Medulla oblongata (tissue), 1 donor: ENCODE measurements around the gene MAD1L1.

Experiments
- DNase-seq: peaks from one replicate; pipeline ENCODE4 v3.0.0-alpha.2; 2015; ENCODE audit errors: extremely low spot score

Gene MAD1L1

DNA sequence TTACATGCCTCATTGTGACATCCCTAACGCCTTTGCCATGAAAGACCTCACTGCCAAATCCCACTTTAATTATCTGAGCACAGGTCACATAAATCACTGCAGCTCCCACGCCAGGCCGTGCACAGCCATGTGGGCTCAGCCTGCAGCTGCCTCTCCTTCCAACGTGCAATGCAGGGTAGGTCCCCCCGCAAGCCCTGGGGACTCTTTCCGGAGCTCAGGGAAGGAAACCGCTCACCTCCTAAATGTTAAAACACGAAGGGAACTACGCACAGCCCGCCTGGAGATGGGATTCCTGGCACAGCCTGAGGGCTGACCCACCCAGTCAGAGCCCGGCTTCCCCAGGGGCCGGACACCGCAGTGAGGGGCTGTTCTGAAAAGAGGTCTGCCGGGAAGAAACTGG lies 128.0 kb downstream of the MAD1L1 start:
- no peak for DNase-seq

DNA sequence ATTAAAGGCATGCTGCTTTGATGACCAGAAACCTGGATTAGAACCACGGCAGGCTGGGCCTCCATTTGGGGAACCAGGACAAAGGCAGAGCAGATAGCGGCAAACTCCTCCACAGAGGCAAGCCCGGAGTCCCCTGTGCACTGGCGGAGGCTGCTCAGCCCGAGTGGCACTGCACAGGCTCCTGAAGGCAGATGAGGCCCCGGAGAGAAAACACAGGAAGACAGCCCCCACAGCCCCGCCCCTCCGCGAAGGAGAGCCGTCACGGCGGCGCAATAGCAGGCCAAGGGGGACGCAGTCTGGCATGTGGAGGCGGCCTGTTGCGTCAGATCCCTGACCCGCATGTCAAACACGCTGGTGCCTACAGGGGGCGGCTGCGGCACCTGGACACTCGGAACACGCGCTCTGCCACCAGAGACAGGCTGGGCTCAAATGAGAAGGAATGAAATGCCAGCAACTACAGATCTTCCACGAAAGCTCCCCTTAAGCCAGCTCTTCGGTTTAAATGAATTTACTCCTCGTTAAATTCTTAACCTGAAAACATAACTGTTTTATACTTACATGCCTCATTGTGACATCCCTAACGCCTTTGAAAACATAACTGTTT lies 128.5 kb downstream of the MAD1L1 start:
- DNase-seq, result peak; percentile 87

DNA sequence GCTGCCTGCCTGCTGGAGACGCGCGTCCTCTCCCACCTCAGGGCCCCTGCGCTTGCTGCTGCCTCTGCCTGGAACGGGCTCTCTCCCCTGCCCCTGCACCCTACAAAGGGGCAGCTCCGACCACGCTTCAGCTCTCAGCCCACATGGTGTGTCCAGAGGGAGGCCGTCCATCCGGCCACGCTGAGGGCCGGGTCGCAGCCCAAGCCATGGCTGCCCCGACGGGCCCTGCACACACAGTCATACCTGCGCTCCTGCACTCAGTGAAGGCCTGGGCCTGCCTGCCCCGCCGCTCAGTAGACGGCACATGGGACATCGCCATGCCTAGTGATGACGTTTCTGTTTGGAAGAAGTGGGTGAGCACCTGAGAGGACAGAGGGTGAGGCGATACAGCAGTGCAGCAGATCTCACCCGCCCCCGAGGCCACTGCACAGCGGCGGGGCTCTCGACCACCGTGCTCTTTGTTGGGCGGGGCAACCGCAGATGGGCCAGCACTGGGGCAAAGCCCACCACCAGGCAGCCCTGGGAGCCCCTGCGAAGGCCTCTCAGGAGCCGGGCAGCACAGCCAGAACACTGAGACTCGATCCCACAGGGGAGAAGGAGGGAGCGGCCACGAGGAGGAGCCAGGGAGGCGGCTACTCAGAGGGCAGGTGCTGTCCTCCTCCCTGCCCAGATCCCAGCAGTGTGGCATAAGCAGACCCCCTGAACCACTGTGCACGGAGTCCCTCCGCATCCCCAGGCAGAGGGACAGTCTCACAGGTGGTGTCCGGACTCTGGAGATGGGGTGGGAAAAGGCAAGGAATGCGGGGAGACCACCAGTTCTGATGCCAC lies 129.5 kb downstream of the MAD1L1 start:
- no peak for DNase-seq

DNA sequence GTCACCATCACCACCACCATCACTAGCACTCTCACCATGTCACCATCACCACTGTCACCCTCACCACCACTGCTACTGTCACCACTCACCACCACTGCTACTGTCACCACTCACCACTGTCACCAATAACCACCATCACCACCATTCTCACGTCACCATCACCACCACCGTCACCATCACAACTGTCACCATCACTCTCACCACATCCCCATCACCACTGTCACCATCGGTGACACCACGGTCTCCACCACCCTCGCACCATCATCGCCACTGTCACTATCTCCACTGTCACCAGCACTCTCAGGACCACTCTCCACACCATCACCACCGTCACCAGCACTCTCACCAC lies 130.4 kb downstream of the MAD1L1 start:
- DNase-seq, result no peak

DNA sequence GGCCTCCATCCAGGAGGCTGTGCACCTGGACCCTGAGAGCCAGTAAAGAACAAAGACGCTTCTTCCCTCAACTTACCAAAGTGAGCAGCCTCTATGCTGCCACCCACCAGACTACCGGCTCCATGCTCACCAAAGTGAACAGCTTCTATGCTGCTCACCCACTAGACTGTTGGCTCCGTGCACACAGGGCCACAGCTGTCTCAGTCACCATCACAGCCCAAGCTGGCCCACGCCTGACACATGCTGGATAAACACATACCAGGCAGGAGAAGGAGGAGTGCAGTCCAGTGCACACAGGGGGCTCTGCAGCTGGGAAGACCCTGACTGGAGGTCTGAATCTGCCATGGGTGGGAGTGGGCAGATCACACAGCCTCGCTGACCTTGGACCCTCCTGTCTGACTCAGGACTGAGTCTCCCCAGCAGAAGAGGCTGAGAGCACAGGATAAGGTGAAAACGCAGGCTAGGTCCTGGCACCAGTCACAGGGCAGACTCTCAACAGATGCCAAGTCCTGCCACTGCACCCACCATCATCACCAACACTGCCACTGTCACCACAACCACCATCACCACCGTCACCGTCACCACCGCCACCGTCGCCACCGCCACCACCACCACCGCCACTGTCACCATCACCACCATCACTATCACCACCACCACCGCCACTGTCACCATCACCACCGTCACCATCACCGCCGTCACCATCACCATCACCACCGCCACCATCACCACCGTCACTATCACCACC lies 130.9 kb downstream of the MAD1L1 start:
- DNase-seq, result peak; percentile 28

DNA sequence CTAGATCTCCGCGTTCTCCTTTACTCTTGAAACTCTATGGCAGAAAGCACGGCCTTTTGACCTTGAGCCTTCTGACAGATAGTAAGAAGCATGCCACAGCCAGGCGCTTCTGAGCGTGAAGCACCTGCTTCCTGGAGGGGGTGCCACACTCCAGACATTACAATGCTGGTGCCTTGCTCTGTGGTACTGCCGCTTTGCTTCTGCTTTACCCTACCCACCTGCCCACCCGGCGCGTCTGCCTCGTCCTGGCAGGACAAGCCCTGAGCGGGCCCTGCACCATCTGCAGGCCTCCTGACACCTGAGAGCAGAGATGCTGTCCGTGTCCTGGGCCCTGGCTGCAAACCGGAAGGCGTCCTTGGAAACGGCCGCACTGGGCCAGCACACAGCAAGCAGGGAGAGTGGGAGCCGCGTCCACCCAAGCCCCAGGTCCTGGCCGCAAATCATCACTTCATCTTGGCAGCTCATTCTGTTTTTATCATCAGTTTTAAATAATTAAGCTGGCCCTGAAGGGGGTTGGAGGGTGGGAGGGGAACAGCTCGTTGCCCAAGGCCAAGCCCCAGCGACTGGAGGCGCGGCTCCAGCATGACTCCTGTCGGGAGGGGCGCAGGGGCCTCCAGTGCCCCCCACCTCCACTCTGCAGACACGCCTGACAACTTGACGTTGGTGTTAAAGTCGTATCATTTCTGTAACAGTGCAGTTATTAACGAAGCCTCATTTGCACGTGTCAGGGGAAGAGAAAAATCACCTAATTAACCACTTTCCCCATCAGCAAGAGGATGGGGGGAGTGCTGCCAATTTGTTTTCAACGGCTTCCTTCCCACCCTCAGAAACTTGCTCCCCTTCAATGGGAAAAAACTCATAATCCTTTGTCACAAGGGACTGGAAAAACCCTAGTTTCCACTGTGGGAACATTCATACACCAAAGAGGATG lies 132.2 kb downstream of the MAD1L1 start:
- no peak for DNase-seq

DNA sequence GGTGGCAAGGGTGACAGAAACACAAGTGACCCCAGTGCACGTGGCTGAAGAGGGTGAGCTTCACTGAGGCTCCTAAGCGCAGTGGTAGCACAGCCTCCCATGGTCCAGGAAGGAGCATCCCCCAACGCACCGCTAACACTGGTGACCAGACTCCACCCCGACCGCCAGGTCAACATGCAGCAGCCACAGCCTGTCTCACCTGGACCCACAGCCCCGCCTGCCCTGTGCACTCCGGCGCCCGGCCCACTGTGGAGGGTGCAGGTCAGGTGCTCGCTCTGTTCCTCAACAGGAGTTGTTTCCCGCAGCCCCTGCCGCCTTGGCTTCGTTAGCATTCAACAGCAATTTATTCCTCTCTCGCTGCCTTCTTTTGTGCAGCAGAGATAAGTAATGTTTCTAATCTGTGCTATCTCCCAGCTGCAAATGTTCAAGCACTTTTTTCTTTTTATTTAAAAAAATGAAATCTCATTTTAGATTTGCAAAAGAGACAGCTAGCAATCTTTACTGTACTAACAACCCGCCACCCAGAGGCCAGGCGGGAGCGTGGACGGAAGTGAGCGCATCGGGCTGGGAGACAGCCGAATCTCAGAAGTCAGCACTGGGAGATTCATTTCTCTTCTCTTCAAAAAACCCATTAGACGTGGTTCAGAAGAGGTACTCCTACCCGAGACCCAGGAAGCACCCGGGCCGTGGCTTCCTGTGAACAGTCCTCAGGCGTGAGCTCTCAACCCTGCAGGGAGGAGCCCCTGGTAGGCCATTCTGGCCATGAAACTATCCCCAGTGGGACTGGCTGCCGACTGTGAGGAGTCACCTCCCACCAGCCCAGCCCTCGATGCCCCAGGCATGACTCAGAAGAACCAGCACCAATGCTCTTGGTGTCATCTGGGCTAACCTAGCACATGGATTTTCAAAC lies 133.4 kb downstream of the MAD1L1 start:
- DNase-seq, result no peak

DNA sequence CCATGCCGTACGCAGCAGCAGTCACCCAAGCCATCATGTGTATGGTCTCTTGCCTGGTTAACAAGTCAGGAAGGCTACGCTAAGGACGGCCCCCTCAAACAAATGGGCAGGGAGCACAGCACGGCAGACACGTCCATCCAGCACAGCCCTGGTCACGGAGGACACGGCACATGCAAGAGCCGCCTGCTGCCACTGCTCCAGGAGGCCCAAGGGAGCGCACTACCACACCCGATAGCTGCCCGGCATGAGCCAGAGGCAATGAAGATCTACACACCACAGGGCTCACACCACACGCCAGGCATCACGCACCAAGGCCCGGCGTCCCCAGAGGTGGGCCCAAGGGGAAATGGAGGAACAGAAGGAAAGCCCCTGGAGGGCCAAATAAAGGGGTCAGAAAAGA lies 134.2 kb downstream of the MAD1L1 start:
- no peak for DNase-seq

DNA sequence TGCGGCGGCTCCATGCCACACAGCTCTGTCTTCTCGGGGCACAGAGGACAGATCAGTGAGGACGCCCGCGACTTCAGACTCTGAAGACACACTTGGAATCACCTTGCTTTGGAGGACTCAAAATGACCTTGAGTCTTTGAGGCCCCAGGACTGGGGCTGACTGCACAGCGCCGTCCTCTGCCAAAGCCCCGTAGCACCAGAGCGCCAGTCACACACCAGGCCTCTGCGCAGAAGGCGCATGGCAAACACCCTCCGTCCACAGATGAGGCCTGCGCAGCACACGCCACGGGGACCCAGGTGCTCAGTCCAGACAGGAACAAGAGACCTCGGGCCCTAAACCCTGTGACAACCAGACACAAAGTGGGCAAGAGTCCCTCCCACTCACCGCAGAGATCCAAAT lies 134.7 kb downstream of the MAD1L1 start:
- DNase-seq, result no peak

DNA sequence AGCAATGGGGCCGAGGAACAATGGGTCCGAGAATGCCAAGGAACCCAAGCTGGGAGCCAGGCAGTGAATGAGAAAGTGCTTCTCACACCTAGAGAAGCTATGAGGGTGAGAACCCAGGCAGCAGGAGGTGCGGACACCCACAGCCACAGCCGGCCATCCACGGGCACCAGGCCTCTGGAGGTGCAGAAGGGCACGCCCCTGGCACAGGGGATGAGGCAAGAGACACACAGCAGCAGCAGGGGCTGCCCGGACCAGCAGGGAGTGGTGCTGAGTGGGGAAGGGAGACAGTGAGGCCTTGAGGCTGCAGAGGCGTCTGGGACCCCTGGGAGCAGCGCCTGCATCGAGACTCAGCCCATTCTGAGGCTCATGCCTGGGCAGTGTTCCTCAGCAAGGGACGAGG lies 135.3 kb downstream of the MAD1L1 start:
- no peak for DNase-seq

DNA sequence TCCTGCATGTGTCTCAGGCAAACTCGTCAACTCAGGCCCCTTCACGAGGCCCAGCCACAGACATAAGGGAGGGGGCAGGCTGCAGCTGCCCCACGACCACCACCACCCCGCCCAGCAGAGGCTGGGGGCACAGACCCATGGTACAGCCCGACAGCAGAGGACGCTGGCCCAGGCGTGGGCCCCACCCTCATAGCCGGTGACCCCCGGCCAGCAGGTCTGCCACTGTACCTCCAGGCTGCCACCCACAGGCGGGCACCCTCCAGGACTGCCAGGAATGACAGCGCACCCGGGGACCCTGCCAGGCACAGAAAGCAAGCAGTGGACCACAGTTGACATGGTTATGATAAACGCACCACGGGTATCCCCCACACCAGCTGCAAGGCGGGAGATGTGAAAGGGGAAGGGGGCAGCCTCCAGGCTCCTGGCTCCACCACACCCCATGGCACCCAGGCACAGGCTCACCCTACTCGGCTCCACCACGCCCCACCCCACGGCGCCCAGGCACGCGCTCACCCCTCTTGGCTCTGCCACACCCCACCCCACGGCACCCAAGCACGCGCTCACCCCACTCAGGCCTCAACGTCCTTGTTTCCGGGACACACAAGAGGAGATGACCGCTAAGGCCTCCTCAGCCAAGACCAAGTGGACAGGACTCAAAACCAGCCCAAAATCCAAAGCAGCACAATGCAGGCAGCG lies 135.9 kb downstream of the MAD1L1 start:
- DNase-seq, result no peak

DNA sequence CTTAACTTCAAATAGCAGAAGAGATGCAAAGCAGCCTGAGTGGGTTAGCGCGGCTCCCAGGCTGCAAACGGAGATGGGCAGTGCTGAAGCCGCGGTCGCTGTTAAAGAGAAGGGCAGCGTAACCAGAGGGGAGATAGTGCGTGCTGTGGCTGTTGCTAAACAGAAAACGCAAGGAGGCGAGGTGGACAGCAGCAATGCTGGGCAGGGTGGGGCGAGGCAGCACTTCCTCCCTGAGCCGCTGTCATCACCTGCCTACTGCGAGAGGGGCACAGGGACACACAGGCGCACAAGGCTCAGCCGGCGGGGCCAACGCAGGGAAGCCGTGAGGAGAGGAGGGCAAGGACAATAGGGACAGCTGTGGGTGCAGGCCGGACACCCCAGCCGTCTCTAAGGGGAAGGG lies 137.3 kb downstream of the MAD1L1 start:
- no peak for DNase-seq

DNA sequence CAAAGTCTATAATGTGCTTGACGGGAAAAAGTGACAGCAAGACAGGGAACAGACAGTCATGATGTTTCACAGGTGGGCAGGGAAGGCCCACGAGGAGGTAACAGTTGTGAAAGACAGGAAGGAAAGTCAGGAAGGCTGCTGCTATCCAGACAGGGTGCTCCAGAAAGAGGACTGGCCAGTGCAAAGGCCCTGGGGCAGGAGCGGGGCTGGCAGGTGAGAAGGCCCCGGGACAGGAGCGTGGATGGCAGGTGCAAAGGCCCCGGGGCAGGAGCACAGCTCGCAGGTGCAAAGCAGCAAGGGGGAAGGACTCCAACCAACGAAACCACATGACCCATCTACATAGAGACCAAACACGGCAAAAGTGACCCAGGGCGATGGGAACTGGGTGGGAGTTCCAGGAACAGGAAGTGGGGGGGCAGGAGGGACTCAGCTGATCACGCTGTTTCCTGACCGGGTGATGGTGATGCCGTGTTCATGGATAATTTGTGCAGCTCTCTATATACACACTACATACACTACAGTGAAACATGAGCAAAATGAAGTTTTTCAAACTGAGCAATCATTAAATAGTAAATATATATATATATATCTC lies 138.2 kb downstream of the MAD1L1 start:
- DNase-seq, result no peak

DNA sequence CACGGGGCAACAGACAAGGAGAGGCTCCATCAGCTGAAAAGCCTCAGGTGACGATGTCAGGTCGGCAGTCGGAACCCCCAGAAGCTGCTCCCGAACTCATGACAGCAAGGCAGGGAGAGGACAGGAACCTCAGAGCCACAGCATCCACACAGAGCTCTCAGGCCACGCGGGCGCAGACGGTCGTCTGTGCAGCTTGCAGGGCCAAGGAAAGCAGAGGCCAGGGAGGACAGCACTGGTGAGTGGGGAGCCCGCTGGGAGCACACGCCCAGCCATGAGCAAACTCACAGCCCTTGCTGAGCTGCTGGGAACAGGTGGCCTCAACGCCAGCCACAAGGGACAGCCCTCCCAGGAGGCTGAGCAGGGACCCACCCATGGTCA lies 138.9 kb downstream of the MAD1L1 start:
- no peak for DNase-seq

DNA sequence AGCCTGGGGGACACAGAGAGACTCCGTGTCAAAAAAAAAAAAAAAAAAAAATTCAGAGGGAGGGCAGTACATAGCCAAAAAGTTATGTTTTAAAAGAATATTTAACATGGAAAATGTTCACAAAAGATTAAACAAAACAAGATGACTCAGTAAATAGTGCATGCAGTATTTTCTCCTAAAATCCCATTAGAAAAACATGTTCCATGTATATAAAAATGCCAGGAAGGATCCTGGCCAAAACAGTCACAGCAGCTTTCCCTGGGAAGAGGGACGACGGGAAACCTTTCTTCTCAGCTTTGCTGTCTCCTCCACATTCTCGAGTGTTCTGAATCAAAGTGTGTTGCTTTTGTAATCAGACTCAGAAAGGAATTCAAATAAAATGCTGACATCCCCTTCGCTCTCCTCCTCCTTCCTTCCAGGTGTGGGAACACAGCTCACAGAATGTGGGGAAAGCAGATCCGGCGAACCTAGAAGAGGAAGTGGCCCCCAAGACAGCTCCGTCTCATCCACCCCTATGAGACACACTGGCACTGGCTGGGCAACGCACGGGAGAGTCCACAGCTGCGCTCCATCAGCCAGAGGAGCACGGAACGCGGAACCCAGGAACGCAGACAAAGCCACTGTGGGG lies 139.4 kb downstream of the MAD1L1 start:
- DNase-seq, result no peak

DNA sequence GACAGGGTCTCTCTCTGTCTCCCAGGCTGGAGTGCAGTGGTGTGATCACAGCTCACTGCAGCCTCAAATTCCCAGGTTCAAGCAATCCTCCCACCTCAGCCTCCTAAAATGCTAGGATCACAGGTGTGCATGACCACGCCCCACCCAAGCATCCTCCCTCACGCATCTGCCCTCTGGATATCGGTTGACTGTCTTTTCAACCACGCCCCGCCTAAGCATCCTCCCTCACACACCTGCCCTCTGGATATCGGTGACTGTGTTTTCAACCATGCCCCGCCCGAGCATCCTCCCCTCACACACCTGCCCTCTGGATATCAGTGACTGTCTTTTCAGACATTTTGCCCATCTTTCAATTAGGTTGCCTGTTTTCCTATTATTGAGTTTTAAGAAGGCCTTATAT lies 140.5 kb downstream of the MAD1L1 start:
- no peak for DNase-seq

DNA sequence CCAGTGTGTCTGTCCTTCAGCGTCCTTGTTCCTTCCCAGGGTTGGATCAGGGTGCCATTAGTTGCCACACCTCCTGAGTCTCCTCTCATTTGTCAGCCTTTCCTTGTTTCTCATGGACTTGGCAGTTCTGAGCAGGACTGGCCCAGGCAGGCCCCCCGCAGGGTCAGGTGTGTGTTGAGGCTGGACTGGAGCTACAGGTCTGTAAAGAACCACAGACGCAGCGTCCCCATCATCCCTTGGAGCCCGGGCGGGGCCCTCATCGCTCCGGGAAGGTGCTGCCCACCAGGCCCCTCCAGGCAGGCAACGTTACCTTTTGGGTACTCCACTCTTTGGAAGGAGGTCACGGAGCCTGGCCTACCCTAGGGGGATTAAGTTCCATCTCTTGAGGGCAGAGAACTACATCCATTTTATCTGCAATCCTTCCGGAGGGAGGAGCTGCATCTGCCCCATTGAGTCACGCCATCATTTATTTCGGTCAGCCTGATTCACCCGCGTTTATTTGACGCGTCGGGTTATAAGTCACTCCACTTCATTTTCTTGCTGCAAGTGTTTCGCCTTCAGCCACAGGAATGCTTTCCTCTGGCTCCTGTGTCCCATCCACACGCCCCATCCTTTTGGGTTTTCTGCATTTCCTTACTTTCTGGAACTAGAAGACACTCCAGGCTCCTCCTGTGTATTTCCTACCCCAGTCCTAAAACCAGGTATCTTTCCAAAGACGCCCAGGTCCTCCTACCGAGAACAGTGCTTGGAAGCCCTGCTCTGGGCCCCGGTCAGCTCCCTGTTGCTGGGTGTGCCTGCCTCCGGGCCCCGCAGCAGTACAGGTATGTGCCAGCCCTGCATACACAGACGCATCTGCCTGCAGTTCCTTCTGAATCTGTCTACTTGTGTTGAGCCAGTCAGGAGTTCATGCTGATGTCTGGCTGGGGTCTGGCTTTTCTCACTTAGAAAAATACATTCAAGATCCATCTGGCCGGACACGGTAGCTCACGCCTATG lies 141.9 kb downstream of the MAD1L1 start:
- DNase-seq, result no peak

DNA sequence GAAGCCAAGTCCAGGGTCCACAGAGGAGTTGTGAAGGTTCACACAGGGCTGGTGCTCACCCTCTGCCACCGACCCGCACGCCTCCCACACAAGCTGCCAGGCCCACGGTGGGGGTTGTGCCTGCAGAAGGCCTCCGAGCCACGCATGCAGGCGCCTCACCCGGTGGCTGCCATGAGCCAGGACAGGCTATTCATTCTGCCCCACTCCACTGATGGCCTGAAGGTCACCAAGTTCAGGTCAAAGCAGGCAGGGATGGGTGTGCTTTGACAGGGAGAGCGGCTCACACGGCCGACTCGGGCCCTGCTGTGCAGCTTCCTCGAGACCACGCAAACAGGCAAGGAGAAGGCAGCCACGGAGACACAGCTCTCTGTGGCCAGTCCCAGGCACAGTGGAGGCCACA lies 143.9 kb downstream of the MAD1L1 start:
- no peak for DNase-seq
